Skeletal muscle tissue (tissue), 4 donors: ENCODE data around the gene WDR86. TPM values are rescaled to one million over a fixed set of nuclear protein-coding genes. Genes with fewer than 3 reads are reported as not detected.

Experiments
- H3K27ac ChIP-seq: one replicate; pipeline ENCODE4 v1.7.0; 2013; ENCODE audit warnings: mild to moderate bottlenecking, low read depth, low read length, inconsistent platforms
- H3K27me3 ChIP-seq, 3 donors: one replicate each; pipeline ENCODE4 v1.7.0; 2013; ENCODE audit warnings: low read length in 3 of 3; ENCODE audit not compliant: control insufficient read depth in 3 of 3, insufficient read depth in 3 of 3
- H3K36me3 ChIP-seq, 3 donors: one replicate each; pipeline ENCODE4 v1.7.0; 2013; ENCODE audit warnings: low read length in 3 of 3; ENCODE audit not compliant: control insufficient read depth in 3 of 3, insufficient read depth in 3 of 3
- H3K4me1 ChIP-seq, 3 donors: one replicate each; pipeline ENCODE4 v1.7.0; 2013; ENCODE audit warnings: low read length in 3 of 3, mild to moderate bottlenecking in 3 of 3; ENCODE audit not compliant: control insufficient read depth in 3 of 3, insufficient read depth in 3 of 3
- H3K4me3 ChIP-seq, 3 donors: one replicate each; pipeline ENCODE4 v1.7.0; 2013; ENCODE audit warnings: low read length in 3 of 3
- H3K9ac ChIP-seq, 3 donors: one replicate each; pipeline ENCODE4 v1.7.0; 2013; ENCODE audit warnings: low read length in 3 of 3, mild to moderate bottlenecking in 3 of 3, moderate library complexity in 2 of 3, low read depth in 1 of 3
- H3K9me3 ChIP-seq, 3 donors: one replicate each; pipeline ENCODE4 v1.7.0; 2013; ENCODE audit warnings: low read length in 3 of 3; ENCODE audit not compliant: control insufficient read depth in 3 of 3
- total RNA-seq: library from RNA; depleted of rRNA; stranded (reverse); fragments of >200 nt; gene quantifications from one replicate; pipeline ENCODE4 v1.2.3, GENCODE V29; 2014
- donor health status: Osteomylitis.

WDR86 gene
- total RNA-seq, 1 donor from 2014 or later = 4.7 TPM

GRCh38 chr7:151374726-151375125 is 35.1 kb downstream of the WDR86 start:
- no peaks in the 10 kb centered on the region for H3K9me3 ChIP-seq
- no peaks in the 10 kb centered on the region for H3K4me1 ChIP-seq
- no peak overlapping the region for H3K4me3 ChIP-seq
- H3K27me3 ChIP-seq = no peaks in the 10 kb centered on the region
- H3K9ac ChIP-seq = no peak overlapping the region
- H3K27ac ChIP-seq = no peak overlapping the region
- peaks cover 46 to 56% (median 52%) of the 10 kb centered on the region in 3 donors for H3K36me3 ChIP-seq

- no peak overlapping the region for H3K9ac ChIP-seq
- H3K27ac ChIP-seq = no peak overlapping the region
- peaks cover 50 to 61% (median 55%) of the 10 kb centered on the region in 3 donors for H3K36me3 ChIP-seq
- H3K4me1 ChIP-seq = no peaks in the 10 kb centered on the region
- H3K4me3 ChIP-seq = no peak overlapping the region
- H3K27me3 ChIP-seq = no peaks in the 10 kb centered on the region
- H3K9me3 ChIP-seq = no peaks in the 10 kb centered on the region
Measured at GRCh38 chr7:151374139-151374538, 35.7 kb downstream of the WDR86 start.

- peaks cover 51 to 61% (median 56%) of the 10 kb centered on the region in 3 donors for H3K36me3 ChIP-seq
- peaks cover 0 to 1% (median 0%) of the 10 kb centered on the region in 3 donors for H3K4me1 ChIP-seq
Measured at GRCh38 chr7:151373599-151373998, 36.2 kb downstream of the WDR86 start.

GRCh38 chr7:151372612-151373265 is 37.1 kb downstream of the WDR86 start:
- no peaks in the 10 kb centered on the region for H3K9me3 ChIP-seq
- H3K4me1 ChIP-seq = peaks cover 3 to 6% (median 6%) of the 10 kb centered on the region in 3 donors
- no peak overlapping the region for H3K4me3 ChIP-seq
- H3K27me3 ChIP-seq = no peaks in the 10 kb centered on the region
- no peak overlapping the region for H3K9ac ChIP-seq
- peaks cover 48 to 55% (median 52%) of the 10 kb centered on the region in 3 donors for H3K36me3 ChIP-seq
- no peak overlapping the region for H3K27ac ChIP-seq

More at GRCh38 chr7:151373599-151373998, 36.2 kb downstream of the WDR86 start:
- Histone ChIP-seq H3K9ac (no peak overlapping the region), H3K27me3 (no peaks in the 10 kb centered on the region), H3K9me3 (no peaks in the 10 kb centered on the region), H3K27ac (no peak overlapping the region), H3K4me3 (no peak overlapping the region)

GRCh38 chr7:151371266-151371665 is 38.6 kb downstream of the WDR86 start:
- peaks cover 37 to 44% (median 44%) of the 10 kb centered on the region in 3 donors for H3K36me3 ChIP-seq

GRCh38 chr7:151368136-151368571 is 41.7 kb downstream of the WDR86 start:
- Histone ChIP-seq H3K36me3 (peaks cover 17 to 22% (median 18%) of the 10 kb centered on the region in 3 donors), H3K27ac (no peak overlapping the region)

More at GRCh38 chr7:151371266-151371665, 38.6 kb downstream of the WDR86 start:
- H3K4me1 ChIP-seq = peaks cover 3 to 6% (median 6%) of the 10 kb centered on the region in 3 donors
- no peak overlapping the region for H3K9ac ChIP-seq
- H3K27me3 ChIP-seq = no peaks in the 10 kb centered on the region
- H3K4me3 ChIP-seq = no peak overlapping the region
- H3K27ac ChIP-seq = no peak overlapping the region
- no peaks in the 10 kb centered on the region for H3K9me3 ChIP-seq

GRCh38 chr7:151367284-151367683 is 42.6 kb downstream of the WDR86 start:
- H3K27ac ChIP-seq = no peak overlapping the region
- H3K9me3 ChIP-seq = no peaks in the 10 kb centered on the region
- no peak overlapping the region for H3K4me3 ChIP-seq
- H3K9ac ChIP-seq = no peak overlapping the region
- peaks cover 3 to 8% (median 6%) of the 10 kb centered on the region in 3 donors for H3K4me1 ChIP-seq
- no peaks in the 10 kb centered on the region for H3K27me3 ChIP-seq
- H3K36me3 ChIP-seq = peaks cover 19 to 23% (median 21%) of the 10 kb centered on the region in 3 donors

More at GRCh38 chr7:151368136-151368571, 41.7 kb downstream of the WDR86 start:
- Histone ChIP-seq H3K9ac (no peak overlapping the region), H3K27me3 (no peaks in the 10 kb centered on the region), H3K9me3 (no peaks in the 10 kb centered on the region), H3K4me1 (peaks cover 3 to 8% (median 6%) of the 10 kb centered on the region in 3 donors), H3K4me3 (no peak overlapping the region)

- H3K4me1 ChIP-seq = peaks cover 3 to 8% (median 6%) of the 10 kb centered on the region in 3 donors
- no peak overlapping the region for H3K4me3 ChIP-seq
- H3K9ac ChIP-seq = no peak overlapping the region
- no peaks in the 10 kb centered on the region for H3K27me3 ChIP-seq
- H3K36me3 ChIP-seq = peaks cover 20 to 24% (median 23%) of the 10 kb centered on the region in 3 donors
- no peak overlapping the region for H3K27ac ChIP-seq
- H3K9me3 ChIP-seq = no peaks in the 10 kb centered on the region
Measured at GRCh38 chr7:151366880-151367222, 43.0 kb downstream of the WDR86 start.

GRCh38 chr7:151366166-151366879 is 43.5 kb downstream of the WDR86 start:
- Histone ChIP-seq H3K4me1 (peaks cover 3 to 8% (median 6%) of the 10 kb centered on the region in 3 donors), H3K27me3 (no peaks in the 10 kb centered on the region), H3K27ac (peak overlapping the region; percentile 31), H3K9ac (no peak overlapping the region), H3K36me3 (peaks cover 20 to 24% (median 23%) of the 10 kb centered on the region in 3 donors), H3K4me3 (no peak overlapping the region), H3K9me3 (no peaks in the 10 kb centered on the region)

GRCh38 chr7:151363182-151363581 is 46.7 kb downstream of the WDR86 start:
- Histone ChIP-seq H3K4me1 (peaks cover under 1 to 5% (median under 1%) of the 10 kb centered on the region in 3 donors), H3K9ac (no peak overlapping the region), H3K36me3 (peaks cover 22 to 28% (median 23%) of the 10 kb centered on the region in 3 donors), H3K27me3 (no peaks in the 10 kb centered on the region), H3K27ac (no peak overlapping the region), H3K9me3 (no peaks in the 10 kb centered on the region), H3K4me3 (no peak overlapping the region)
